Measurements from ENCODE around the gene FABP3.

DNA sequence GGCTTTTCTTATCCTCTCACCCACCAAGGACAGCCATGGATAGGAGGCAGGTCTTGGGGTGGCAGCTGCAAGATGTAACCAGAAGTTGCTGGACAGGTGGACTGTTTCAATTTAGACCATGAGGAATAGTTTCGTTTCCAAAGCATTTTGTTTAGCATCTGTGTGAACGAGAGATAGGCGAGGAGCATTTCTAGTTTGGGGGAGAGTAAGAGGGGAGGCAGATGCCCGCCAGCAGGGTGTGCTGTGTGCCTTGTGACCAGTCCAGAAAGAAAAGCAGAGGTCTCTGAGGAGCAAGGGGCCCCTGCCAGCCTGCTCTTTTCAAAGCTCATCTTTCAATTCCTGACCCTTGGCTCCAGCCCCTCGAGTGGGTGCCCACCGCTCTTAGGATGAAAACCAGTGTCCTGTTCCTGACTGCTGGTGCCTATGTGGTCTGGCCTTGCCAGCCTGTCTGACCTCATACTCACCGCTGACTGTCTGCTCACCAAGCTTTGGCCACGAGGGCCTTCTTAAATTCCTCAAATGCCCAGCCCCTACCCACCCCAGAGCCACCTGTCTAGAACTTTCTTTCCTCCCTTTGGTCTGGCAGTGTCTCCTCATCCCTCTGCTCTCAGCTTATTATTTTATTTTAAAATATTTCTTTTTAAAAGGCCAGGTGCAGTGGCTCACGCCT lies 48.6 kb upstream of the FABP3 start:
- TF ChIP-seq, protein P1, sequence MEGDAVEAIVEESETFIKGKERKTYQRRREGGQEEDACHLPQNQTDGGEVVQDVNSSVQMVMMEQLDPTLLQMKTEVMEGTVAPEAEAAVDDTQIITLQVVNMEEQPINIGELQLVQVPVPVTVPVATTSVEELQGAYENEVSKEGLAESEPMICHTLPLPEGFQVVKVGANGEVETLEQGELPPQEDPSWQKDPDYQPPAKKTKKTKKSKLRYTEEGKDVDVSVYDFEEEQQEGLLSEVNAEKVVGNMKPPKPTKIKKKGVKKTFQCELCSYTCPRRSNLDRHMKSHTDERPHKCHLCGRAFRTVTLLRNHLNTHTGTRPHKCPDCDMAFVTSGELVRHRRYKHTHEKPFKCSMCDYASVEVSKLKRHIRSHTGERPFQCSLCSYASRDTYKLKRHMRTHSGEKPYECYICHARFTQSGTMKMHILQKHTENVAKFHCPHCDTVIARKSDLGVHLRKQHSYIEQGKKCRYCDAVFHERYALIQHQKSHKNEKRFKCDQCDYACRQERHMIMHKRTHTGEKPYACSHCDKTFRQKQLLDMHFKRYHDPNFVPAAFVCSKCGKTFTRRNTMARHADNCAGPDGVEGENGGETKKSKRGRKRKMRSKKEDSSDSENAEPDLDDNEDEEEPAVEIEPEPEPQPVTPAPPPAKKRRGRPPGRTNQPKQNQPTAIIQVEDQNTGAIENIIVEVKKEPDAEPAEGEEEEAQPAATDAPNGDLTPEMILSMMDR (IDR thresholded peaks at IDR 0.05) = no peak
- no peak for TF ChIP-seq POLR2A (IDR thresholded peaks at IDR 0.05)

Measured in lower leg skin (tissue), 3 donors.